Hippocampal formation (tissue), 2 donors: Measurements from ENCODE around the gene ZNF695.

Experiments
- DNase-seq, 2 donors: peaks; one replicate each; lab custom pipeline; 2025; lab: John Stamatoyannopoulos, UW

ZNF695 gene

DNA sequence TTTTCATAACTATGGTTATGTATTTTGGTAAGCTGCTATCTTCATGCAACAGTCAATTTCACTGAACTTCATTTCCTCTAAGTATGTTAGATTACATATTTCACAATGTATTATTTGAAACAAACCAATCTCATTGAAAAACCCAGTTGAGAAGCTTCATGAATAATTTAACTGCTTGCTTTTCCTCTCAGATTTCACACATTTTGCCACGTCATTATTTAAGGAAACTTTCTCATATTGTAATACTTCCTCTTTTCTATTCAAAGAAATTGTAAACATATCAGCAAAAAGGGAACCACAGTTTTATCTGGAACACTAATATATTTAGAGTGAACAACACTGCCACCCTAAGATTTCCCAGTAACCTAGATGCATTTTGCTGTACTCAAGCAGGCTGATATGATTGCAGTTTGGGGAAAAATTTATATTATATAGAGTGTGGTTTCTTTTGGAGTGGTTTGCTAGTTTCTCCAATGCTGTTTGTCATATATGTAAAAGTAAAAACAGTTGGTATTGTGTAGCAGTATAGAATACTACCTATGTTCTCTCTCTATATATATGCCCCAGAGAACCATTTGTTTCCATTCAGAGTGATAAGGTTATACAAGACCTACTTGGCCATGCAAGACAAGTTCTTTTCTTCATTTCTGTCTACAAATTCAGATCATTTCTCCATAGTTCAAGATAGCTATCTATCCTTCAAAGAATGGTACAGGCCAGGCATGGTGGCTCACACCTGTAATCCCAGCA is 47.7 kb downstream of the ZNF695 start:
- peak in 1 of 2 donors; percentile 49 for DNase-seq

DNA sequence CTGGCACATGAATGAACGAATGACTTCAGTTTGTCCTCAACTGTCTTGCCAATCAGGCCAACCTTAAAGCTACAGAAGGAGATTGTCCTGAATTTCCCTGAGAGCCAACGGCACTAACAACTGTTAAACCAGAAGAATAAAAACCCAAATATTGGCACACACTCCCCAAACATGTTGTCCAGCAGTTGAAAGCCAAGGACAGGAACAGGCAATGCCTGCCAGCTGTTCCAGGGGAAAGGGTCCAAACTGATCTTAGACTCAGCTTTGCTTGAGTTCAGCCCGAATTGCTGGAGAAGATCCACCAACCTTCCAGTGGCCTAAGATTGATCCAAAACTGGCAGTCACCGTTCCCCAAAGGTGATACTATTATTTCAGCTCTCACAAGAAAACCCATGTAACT is 53.7 kb downstream of the ZNF695 start:
- no peak for DNase-seq

DNA sequence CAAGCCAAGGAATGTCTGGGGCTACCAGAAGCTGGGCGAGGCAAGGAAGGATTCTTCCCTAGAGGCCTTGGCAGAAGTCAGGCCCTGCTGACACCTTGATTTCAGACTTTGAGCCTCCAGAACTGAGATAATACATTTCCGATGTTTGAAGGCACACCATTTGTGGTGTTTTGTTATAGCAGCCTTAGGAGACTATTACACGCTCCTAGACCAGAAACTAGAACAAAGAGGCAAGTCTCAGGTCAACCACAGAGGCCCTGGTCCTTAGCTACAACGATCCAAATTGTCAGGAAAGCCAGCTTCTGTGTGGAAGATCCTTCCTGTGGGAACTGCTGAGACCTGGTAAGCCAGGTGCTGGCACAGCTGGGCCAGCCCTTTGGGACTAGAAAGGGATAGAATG is 56.4 kb downstream of the ZNF695 start:
- no peak for DNase-seq

DNA sequence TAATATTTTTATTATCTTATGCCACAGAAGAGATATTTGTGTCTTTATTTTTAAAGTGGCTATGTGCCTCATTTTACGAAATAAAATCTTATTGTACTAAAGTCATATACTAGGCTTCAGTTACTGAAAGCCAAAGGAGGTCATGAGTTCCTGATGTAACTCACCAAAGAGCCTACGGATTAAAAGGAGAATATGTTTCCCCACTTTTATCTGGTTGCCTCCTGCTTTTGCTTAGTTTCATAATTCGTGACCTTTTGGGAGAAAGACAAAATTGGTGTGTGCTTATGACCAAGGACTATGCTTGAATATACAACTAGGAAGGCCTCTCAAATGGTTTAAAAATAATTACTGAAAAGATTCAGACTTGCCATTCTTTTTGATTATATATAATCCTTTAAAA is 57.9 kb downstream of the ZNF695 start:
- DNase-seq = no peak

DNA sequence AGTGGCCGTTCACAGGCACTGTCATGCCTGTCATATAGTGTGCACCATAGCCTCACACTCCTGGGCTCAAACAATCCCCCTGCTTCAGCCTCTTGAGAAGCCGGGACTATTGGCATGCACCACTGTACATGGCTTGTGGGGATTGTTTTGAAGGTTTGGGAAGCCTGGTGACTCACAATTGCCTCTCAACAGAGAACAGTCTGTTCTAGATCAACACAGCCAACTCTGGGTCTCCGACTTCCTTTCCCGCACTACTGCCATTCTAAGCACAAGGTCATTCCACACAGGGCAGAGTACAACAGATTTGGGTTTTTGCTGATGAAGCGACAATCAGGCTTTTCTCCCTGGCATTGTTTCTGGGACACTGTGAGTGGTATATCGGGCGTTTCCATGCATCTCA is 60.6 kb downstream of the ZNF695 start:
- peak; percentile 33 to 54 for DNase-seq

DNA sequence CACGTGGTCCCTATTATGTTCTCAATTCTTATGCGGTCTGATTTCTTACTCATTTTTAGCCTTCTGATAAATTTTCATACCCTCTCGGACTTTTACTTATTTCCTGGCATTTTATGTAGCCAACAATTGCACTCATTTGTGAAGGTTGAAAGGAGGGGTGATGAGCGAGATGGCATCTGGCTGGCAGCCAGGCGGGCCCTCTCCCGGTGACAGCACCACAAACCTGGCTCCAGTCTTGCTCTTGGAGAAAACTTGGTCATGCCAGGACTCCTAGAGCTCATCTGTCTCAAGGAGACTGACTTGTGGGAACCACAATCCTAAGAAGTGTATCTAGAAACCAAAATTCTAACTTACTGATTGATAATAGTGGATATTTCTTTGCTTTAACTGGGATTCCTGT is 61.5 kb downstream of the ZNF695 start:
- DNase-seq = no peak
